Measurements from ENCODE around the gene SIDT2.
A peak's percentile ranks its signal among the peaks of the same experiment; 100 is the strongest.
"Not testable (repeated sequence)": the region's sequence is repeated elsewhere in the genome, so short reads cannot be mapped to it uniquely, and the experiment has no call there.

The SIDT2 gene

GRCh38 chr11:117178210-117179034 lies at the start of gene SIDT2:
Gene SIDT2 (plus strand): TSS chr11:117178743. CDS start chr11:117179264, 521 bp downstream.
- DNase-seq (ENCODE audit: low read depth in 1 of 2, low spot score in 1 of 2), result peak; percentile 70 to 78

GRCh38 chr11:117130396-117130795 lies 48.1 kb upstream of the SIDT2 start:
- not testable (repeated sequence) for DNase-seq (ENCODE audit: low read depth in 1 of 2, low spot score in 1 of 2)

- no peak for DNase-seq (ENCODE audit: low read depth in 1 of 2, low spot score in 1 of 2)
These were observed 47.7 kb upstream of the SIDT2 start for GRCh38 chr11:117130879-117131278.

- DNase-seq (ENCODE audit: low read depth in 1 of 2, low spot score in 1 of 2), result no peak
These were observed 44.1 kb upstream of the SIDT2 start for GRCh38 chr11:117134431-117134830.

- DNase-seq (ENCODE audit: low read depth in 1 of 2, low spot score in 1 of 2), result not testable (repeated sequence)
These were observed 43.6 kb upstream of the SIDT2 start for GRCh38 chr11:117134979-117135378.

- not testable (repeated sequence) for DNase-seq (ENCODE audit: low read depth in 1 of 2, low spot score in 1 of 2)
These were observed 41.1 kb upstream of the SIDT2 start for GRCh38 chr11:117137223-117138086.

- DNase-seq (ENCODE audit: low read depth in 1 of 2, low spot score in 1 of 2), result peak in 1 of 2 donors; percentile 5
These were observed 35.2 kb upstream of the SIDT2 start for GRCh38 chr11:117143390-117143789.

- peak; percentile 85 to 92 for DNase-seq (ENCODE audit: low read depth in 1 of 2, low spot score in 1 of 2)
These were observed 34.6 kb upstream of the SIDT2 start, which contains the start of gene PAFAH1B2 for GRCh38 chr11:117143871-117144476. Gene PAFAH1B2 (plus strand): TSS chr11:117144287. CDS start chr11:117152448, 8,161 bp downstream.

GRCh38 chr11:117144477-117145392 lies 33.8 kb upstream of the SIDT2 start:
- peak in 1 of 2 donors; percentile 9 for DNase-seq (ENCODE audit: low read depth in 1 of 2, low spot score in 1 of 2)

- no peak for DNase-seq (ENCODE audit: low read depth in 1 of 2, low spot score in 1 of 2)
These were observed 33.2 kb upstream of the SIDT2 start for GRCh38 chr11:117145393-117145761.

GRCh38 chr11:117146521-117146920 lies 32.0 kb upstream of the SIDT2 start:
- DNase-seq (ENCODE audit: low read depth in 1 of 2, low spot score in 1 of 2), result no peak

- DNase-seq (ENCODE audit: low read depth in 1 of 2, low spot score in 1 of 2), result no peak
These were observed 26.5 kb upstream of the SIDT2 start for GRCh38 chr11:117152066-117152465.

- no peak for DNase-seq (ENCODE audit: low read depth in 1 of 2, low spot score in 1 of 2)
These were observed 24.1 kb upstream of the SIDT2 start for GRCh38 chr11:117154468-117154867.

GRCh38 chr11:117157507-117157906 lies 21.0 kb upstream of the SIDT2 start:
- DNase-seq (ENCODE audit: low read depth in 1 of 2, low spot score in 1 of 2), result no peak

- no peak for DNase-seq (ENCODE audit: low read depth in 1 of 2, low spot score in 1 of 2)
These were observed 18.7 kb upstream of the SIDT2 start for GRCh38 chr11:117159892-117160291.

GRCh38 chr11:117160826-117161225 lies 17.7 kb upstream of the SIDT2 start:
- DNase-seq (ENCODE audit: low read depth in 1 of 2, low spot score in 1 of 2), result no peak

GRCh38 chr11:117166491-117166890 lies 12.1 kb upstream of the SIDT2 start:
- DNase-seq (ENCODE audit: low read depth in 1 of 2, low spot score in 1 of 2), result no peak

GRCh38 chr11:117169736-117170135 lies 8.8 kb upstream of the SIDT2 start:
- no peak for DNase-seq (ENCODE audit: low read depth in 1 of 2, low spot score in 1 of 2)

- DNase-seq (ENCODE audit: low read depth in 1 of 2, low spot score in 1 of 2), result no peak
These were observed 8.3 kb upstream of the SIDT2 start for GRCh38 chr11:117170210-117170609.

GRCh38 chr11:117171007-117171403 lies 7.5 kb upstream of the SIDT2 start:
- no peak for DNase-seq (ENCODE audit: low read depth in 1 of 2, low spot score in 1 of 2)

Data from stimulated activated CD4-positive, alpha-beta T cell treated with anti-CD3 and anti-CD28 coated beads, Interleukin-15, amount 100 ng/mL, for 1 hour (primary cell).